Astrocyte (in vitro differentiated cells and primary cell): ENCODE measurements around the gene RSBN1.

Experiments
- CTCF ChIP-seq: IDR thresholded peaks from 2 replicates; pipeline ENCODE4 v1.5.1; 2011; ENCODE audit warnings: low read depth, mild to moderate bottlenecking, inconsistent platforms, low read length, moderate library complexity; ENCODE audit not compliant: insufficient read depth
- EZH2 ChIP-seq: IDR thresholded peaks from 2 replicates; pipeline ENCODE4 v1.6.1; 2012; ENCODE audit warnings: mild to moderate bottlenecking, low read length, inconsistent platforms; ENCODE audit not compliant: insufficient read depth

- TF ChIP-seq CTCF, result no peak
- no peak for TF ChIP-seq EZH2
These were observed 954 bp downstream of the RSBN1 start for GRCh38 chr1:113811156-113811887.
